GM13977 (cell line): ENCODE data around the gene ZNF467.

ENCODE experiments used
- DNase-seq: peaks from one replicate; pipeline ENCODE4 v3.0.0; 2012; ENCODE audit warnings: low spot score
- in situ Hi-C: fragments of 300-500 bp; cut with MboI; formaldehyde crosslinking; loops from one replicate; pipeline ENCODE4 v1.12.0; 2022; ENCODE audit warnings: low sequenced_read_pairs, low pct_unique_long_range_greater_than_20kb, mixed read lengths, inconsistent platforms; ENCODE audit not compliant: unreplicated experiment
- TF ChIP-seq, protein P1 (sequence below): IDR thresholded peaks from 2 replicates; pipeline ENCODE4 v1.5.1; 2012; ENCODE audit warnings: mild to moderate bottlenecking, control low read depth; ENCODE audit not compliant: insufficient read depth; ENCODE audit errors: extremely low read depth, missing control alignments

Gene ZNF467

DNA sequence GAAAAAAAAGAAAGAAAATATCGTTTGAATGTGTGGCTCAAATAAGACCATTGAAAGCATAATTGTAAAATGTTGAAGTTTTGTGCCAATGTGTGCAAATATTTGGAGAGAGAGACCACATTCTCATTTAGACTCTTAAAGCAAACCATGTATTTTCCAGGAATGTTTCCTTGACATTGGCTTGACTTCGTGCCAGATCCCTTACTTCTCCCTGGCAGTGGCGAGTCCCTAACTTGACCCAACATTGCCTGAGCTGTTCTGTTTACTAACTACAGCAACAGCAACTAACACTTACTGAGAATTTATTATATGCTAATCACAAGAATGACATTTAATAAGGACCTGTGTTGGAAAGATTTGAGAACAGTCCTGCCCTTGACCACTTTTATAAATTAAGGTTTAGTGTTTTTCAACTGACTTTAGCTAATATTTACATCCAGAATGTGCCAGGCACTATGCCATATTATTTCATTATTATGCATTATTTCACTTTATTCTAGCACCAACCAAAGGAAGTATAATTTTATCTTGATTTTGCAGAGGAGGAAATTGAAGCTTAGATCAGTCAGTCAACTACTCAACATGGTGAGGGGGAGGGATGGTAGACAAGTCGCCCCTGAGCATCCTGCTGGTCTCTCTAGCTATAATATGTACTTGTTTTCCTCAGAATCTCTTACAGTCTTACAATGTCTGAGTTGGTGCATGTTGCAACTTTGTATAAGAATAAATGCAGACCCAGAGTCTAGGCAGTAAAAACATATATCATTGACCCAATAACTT lies 29.7 kb downstream of the ZNF467 start:
- TF ChIP-seq, protein P1, sequence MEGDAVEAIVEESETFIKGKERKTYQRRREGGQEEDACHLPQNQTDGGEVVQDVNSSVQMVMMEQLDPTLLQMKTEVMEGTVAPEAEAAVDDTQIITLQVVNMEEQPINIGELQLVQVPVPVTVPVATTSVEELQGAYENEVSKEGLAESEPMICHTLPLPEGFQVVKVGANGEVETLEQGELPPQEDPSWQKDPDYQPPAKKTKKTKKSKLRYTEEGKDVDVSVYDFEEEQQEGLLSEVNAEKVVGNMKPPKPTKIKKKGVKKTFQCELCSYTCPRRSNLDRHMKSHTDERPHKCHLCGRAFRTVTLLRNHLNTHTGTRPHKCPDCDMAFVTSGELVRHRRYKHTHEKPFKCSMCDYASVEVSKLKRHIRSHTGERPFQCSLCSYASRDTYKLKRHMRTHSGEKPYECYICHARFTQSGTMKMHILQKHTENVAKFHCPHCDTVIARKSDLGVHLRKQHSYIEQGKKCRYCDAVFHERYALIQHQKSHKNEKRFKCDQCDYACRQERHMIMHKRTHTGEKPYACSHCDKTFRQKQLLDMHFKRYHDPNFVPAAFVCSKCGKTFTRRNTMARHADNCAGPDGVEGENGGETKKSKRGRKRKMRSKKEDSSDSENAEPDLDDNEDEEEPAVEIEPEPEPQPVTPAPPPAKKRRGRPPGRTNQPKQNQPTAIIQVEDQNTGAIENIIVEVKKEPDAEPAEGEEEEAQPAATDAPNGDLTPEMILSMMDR: no peak
- no peak for DNase-seq
- in situ Hi-C loops: loop anchor here (10.0 kb wide), 1 partner anchor 79 kb away; no protein-coding TSS in a partner anchor

DNA sequence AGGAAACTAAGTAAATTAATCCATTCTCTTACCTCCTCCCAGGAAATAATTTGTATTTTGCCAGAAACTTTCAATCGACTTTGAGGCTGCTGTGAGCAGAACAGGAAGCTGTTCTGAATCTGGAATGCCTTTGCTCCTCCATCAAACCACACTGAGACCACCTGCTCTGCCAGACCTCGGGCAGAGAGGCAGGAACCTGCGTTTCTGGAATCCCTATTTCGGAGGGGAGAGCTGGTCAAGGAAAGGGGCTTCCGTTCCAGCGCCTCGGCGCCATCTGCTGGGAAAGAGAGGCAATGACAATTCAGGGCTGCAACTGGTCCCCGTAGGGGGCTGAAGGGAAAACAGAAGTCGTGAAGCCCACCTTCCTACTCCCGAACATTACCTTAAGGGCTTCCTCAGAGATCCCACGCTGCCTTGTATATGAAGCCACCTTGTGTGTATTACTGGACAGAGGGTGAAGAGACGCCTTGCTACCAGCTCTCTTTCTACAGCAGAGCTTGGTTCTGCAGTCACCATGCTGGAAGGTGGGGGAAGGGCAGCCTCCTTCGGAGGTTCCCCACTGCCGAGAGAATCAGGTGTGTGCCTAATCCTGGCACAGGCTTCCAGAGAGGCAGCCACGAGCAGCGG lies 31.2 kb downstream of the ZNF467 start:
- TF ChIP-seq, protein P1: peak; percentile 93
- in situ Hi-C loops: loop anchor here (10.0 kb wide), 1 partner anchor 77 kb away; no protein-coding TSS in a partner anchor
- peak; percentile 81 for DNase-seq

DNA sequence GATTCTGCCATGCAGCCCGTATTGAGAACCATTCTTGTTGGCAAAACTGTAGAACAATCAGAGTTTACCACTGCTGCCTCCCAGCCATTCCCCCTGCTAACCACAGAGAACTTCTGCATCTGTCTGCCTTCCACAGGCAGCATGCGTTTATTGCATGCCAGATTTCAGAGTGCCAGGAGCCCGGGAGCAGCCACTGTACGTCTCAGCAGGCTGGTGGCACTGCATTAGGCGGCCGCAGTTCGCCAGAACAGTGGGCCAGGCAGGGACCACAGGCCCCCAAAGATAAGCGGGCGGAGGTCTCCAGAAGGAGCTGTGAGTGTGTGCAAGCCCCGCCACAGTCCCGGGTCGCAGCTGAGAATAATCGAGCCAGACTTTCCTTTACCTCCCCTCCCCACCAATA lies 31.8 kb downstream of the ZNF467 start:
- no peak for DNase-seq
- in situ Hi-C loops: loop anchor here (10.0 kb wide), 1 partner anchor 77 kb away; no protein-coding TSS in a partner anchor
- TF ChIP-seq, protein P1: no peak

DNA sequence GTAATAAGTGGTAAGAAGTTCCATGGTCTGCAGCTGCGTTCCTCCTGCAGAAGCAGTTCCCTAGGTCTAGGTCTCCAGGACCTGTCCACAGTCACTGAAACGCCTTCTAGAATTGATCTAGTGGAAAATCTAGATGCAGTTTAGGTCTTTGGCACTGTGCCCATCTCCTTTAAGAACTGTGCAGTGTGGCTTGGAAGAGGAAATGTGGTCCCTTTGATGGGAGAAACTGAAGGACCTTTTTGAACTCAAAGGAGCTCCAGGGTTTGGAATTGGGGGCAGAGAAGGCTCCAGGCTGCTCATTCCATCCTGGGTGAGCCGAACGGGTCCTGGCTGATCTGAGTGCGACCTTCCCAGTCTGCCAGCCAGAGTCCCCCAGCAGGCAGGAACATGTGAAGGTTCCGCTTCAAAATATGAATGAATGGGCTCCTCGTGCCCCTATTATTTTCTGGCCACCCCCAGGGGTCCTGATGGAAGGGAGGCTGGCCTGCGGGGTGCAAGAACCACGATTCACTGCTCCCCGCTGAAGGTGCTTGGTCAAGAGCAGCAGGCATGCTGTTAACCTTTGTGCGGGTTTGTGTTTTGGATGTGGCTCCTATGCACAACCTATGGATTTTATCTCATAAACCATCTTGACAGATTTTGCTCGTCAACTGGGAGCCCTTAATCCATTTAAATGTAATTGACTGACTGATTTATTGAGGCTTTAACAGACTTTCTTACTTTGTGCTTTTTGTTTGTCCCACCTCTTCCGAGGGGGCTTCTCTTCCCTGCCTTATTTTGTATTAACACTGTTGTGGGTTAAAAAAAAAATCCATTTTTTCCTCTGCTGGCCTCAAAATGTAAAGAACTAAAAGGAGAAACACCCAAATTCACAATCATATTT lies 36.7 kb downstream of the ZNF467 start:
- in situ Hi-C loops: no loop called here
- TF ChIP-seq, protein P1: no peak
- DNase-seq: no peak

DNA sequence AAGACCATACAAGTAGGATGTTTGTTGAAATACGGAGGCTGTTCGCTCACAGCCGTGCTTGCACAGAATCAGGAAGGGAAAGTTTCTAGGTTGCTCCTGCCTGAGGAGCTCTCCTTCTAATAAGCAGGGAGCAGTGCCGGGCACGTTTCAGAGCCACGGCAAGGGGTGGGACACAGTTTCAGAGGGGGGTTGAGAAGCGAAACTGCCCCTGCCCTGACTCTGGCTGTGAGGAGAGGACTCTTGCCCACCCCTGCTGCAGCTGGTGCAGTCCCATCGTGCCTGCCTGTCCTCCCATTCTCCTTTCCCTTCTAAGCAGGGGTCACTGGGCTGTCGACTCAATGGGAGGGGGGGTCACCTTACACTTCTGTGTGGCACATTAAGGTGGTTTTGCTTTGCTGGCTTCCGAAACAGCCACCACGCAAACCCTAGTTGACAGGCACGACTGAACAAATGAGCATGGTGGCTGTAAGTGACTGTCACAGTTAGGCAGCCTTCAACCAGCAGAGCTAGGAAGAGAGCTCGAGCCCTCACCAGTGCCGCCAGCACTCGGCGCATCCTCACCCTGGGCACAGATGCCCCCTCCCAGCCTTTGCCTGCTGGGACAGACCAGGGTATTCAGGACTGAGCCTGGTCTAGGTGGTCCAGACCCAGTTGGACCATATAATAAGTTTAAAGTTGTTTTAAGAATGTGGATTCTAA lies 37.5 kb downstream of the ZNF467 start:
- in situ Hi-C loops: no loop called here
- no peak for DNase-seq
- TF ChIP-seq, protein P1: no peak

DNA sequence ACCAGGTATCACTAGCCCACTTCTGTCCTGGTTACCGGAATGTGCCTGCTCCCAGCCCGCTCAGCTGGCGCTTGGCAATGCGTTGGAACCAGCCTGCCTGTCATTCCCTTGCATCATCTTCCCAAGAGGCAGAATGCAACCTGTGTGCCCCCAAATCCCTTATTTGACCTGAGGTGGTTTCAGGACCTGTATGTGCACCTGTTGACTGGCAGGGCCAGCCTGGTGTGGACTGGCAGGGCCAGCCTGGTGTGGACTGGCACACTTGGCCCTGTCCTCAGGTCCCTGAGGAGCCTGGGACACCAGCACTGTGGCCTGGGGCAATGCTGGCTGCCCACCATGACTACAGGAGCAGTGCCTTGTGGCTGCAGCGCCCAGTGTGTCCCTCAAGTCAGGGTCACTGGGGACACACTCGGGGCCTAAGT lies 38.2 kb downstream of the ZNF467 start:
- TF ChIP-seq, protein P1: no peak
- in situ Hi-C loops: no loop called here
- no peak for DNase-seq
